22Rv1 (cell line): ENCODE results near the gene PPM1F.
"Not testable (repeated sequence)": the region's sequence is repeated elsewhere in the genome, so short reads cannot be mapped to it uniquely, and the experiment has no call there.

Source experiments
- H3K27ac ChIP-seq: fragments of 450-650 bp; 2 replicates; pipeline ENCODE4 v1.5.1; 2017
- CTCF ChIP-seq: fragments of 450-650 bp; IDR thresholded peaks from 2 replicates; pipeline ENCODE4 v1.5.1; 2017; ENCODE audit warnings: mild to moderate bottlenecking
- ZFX ChIP-seq: fragments of 450-650 bp; IDR thresholded peaks from 2 replicates; pipeline ENCODE4 v1.6.1; 2017; ENCODE audit warnings: antibody characterized with exemption, borderline replicate concordance

Gene PPM1F

GRCh38 chr22:21917181-21917958, 35.3 kb downstream of the PPM1F start:
- H3K27ac ChIP-seq: no peak overlapping the region
- no peak for TF ChIP-seq ZFX
- TF ChIP-seq CTCF: no peak

GRCh38 chr22:21916309-21916918, 36.2 kb downstream of the PPM1F start:
- no peak overlapping the region for H3K27ac ChIP-seq
- TF ChIP-seq ZFX (no peak), CTCF (no peak)

GRCh38 chr22:21915624-21916308, 36.9 kb downstream of the PPM1F start:
- no peak overlapping the region for H3K27ac ChIP-seq
- TF ChIP-seq CTCF (no peak), ZFX (no peak)

- H3K27ac ChIP-seq: not testable (repeated sequence)
Observed at GRCh38 chr22:21914033-21914642, 38.5 kb downstream of the PPM1F start.

- not testable (repeated sequence) for H3K27ac ChIP-seq
Observed at GRCh38 chr22:21910367-21910766, 42.3 kb downstream of the PPM1F start.

GRCh38 chr22:21909871-21910270, 42.8 kb downstream of the PPM1F start:
- H3K27ac ChIP-seq: no peak overlapping the region
- no peak for TF ChIP-seq CTCF
- TF ChIP-seq ZFX: no peak

- TF ChIP-seq CTCF: no peak
- TF ChIP-seq ZFX: no peak
- no peak overlapping the region for H3K27ac ChIP-seq
Observed at GRCh38 chr22:21907638-21908522, 44.8 kb downstream of the PPM1F start.

GRCh38 chr22:21905234-21905633, 47.4 kb downstream of the PPM1F start:
- not testable (repeated sequence) for H3K27ac ChIP-seq
